Loucy (cell line): ENCODE measurements around the gene CARF.

ENCODE experiments used
- EZH2phosphoT487 ChIP-seq: fragments of 200-600 bp; IDR thresholded peaks from 2 replicates; pipeline ENCODE4 v1.6.1; 2018; ENCODE audit warnings: antibody characterized with exemption, mild to moderate bottlenecking, moderate library complexity, borderline replicate concordance
- TF ChIP-seq, protein P1 (sequence below): fragments of 200-600 bp; sonication (generic); conservative IDR thresholded peaks from 2 replicates; pipeline ENCODE4 v1.5.1; 2014; ENCODE audit warnings: mild to moderate bottlenecking, antibody characterized with exemption, low read length

DNA sequence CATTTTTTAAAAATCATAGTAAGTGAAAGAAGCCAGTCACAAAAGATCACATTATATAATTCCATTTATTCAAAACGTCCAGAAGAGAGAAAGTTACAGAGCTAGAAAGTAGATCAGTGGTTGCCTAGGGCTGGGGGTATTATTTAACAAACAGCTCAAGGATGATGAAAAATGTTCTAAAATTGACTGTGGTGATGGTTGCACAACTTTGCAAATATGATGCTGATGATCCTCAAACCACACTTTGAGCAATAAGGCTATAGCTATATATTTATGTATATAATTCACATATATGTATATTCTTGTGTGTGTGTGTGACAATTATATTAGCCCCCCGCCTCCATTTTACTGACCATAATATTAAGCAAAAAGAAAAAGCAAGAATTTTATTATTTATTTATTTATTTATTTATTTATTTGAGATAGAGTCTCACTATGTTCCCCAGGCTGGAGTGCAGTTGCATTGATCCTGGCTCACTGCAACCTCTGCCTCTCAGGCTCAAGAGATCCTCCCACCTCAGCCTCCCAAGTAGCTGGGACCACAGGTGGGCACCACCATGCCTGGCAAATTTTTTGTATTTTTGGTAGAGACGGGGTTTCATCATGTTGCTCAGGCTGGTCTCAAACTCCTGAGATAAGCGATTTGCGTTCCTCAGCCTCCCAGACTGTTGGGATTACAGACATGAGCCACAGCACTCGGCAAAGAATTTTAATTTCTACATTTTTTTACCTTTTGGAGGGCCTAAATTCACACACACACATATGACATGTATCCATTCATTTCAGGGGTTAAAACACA lies 2.5 kb upstream of the CARF start:
- TF ChIP-seq, protein P1, sequence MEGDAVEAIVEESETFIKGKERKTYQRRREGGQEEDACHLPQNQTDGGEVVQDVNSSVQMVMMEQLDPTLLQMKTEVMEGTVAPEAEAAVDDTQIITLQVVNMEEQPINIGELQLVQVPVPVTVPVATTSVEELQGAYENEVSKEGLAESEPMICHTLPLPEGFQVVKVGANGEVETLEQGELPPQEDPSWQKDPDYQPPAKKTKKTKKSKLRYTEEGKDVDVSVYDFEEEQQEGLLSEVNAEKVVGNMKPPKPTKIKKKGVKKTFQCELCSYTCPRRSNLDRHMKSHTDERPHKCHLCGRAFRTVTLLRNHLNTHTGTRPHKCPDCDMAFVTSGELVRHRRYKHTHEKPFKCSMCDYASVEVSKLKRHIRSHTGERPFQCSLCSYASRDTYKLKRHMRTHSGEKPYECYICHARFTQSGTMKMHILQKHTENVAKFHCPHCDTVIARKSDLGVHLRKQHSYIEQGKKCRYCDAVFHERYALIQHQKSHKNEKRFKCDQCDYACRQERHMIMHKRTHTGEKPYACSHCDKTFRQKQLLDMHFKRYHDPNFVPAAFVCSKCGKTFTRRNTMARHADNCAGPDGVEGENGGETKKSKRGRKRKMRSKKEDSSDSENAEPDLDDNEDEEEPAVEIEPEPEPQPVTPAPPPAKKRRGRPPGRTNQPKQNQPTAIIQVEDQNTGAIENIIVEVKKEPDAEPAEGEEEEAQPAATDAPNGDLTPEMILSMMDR: no peak
- TF ChIP-seq EZH2phosphoT487: no peak
